ENCODE data around the gene NSG2.

NSG2 gene

GRCh38 chr5:174057206-174057605, 11.7 kb downstream of the NSG2 start (continued):
- no peak for TF ChIP-seq ZNF157 (tag by site-specific recombination; IDR thresholded peaks at IDR 0.05)
- TF ChIP-seq INSM2 (tag by site-specific recombination; IDR thresholded peaks at IDR 0.05), result no peak
- no peak for TF ChIP-seq PRDM2 (tag by site-specific recombination; IDR thresholded peaks at IDR 0.05; ENCODE audit: borderline replicate concordance)
- TF ChIP-seq ZNF311 (tag by site-specific recombination; IDR thresholded peaks at IDR 0.05; ENCODE audit: borderline replicate concordance), result no peak

- POLR2A ChIA-PET, result no interaction called here
- CTCF ChIA-PET, result interaction anchor here (0.6 to 1.8 kb wide), 6 partner anchors 12 to 893 kb away, joined by 3 to 8 read pairs (median 4); partner anchors contain the start of gene NSG2
- TF ChIP-seq ZNF488 (tag by site-specific recombination; IDR thresholded peaks at IDR 0.05) (no peak), ZNF391 (tag by site-specific recombination; IDR thresholded peaks at IDR 0.05; ENCODE audit: borderline replicate concordance, low read depth) (no peak), ZNF23 (tag by site-specific recombination; IDR thresholded peaks at IDR 0.05; ENCODE audit: borderline replicate concordance) (no peak), MYNN (tag by site-specific recombination; IDR thresholded peaks at IDR 0.05; ENCODE audit: borderline replicate concordance) (no peak), ZBTB21 (tag by site-specific recombination; IDR thresholded peaks at IDR 0.05) (no peak), ZNF121 (tag by site-specific recombination; IDR thresholded peaks at IDR 0.05) (no peak), ZNF302 (tag by site-specific recombination; IDR thresholded peaks at IDR 0.05; ENCODE audit: low read depth) (no peak), ZNF18 (tag by site-specific recombination; IDR thresholded peaks at IDR 0.05) (no peak), ZXDB (tag by site-specific recombination; IDR thresholded peaks at IDR 0.05) (no peak), ZNF701 (tag by site-specific recombination; IDR thresholded peaks at IDR 0.05) (no peak), TSHZ1 (tag by site-specific recombination; IDR thresholded peaks at IDR 0.05; ENCODE audit: borderline replicate concordance) (no peak), REPIN1 (tag by site-specific recombination; IDR thresholded peaks at IDR 0.05; ENCODE audit: low read depth) (no peak), ZSCAN4 (tag by site-specific recombination; IDR thresholded peaks at IDR 0.05) (no peak), ZNF639 (tag by site-specific recombination; IDR thresholded peaks at IDR 0.05) (no peak), ZNF423 (tag by site-specific recombination; IDR thresholded peaks at IDR 0.05) (no peak)
Measured at GRCh38 chr5:174058433-174059122, 13.1 kb downstream of the NSG2 start.

More at GRCh38 chr5:174058433-174059122, 13.1 kb downstream of the NSG2 start:
- Histone ChIP-seq H3K36me3 (ENCODE audit: control insufficient read depth in 2 of 2, insufficient read depth in 1 of 2, low read length in 2 of 2) (no peaks in the 10 kb centered on the region), H3K27ac (ENCODE audit: extremely low read depth, low read depth, low read length) (no peak overlapping the region), H3K4me1 (ENCODE audit: control insufficient read depth, insufficient read depth, low read length) (peaks cover 6% of the 10 kb centered on the region; the same call in 1 of the 2 replicates), H3K9me3 (ENCODE audit: control insufficient read depth, insufficient read depth, low read depth, low read length) (no peaks in the 10 kb centered on the region), H3K4me3 (ENCODE audit: low read depth, low read length) (no peak overlapping the region)

Data from HEK293 (cell line).